Tibial nerve (tissue), 4 donors: ENCODE measurements around the gene MCHR1.

Source experiments
- CTCF ChIP-seq, 5 experiments: fragments of 200-600 bp in 3 of 5; fragments of 450-650 bp in 2 of 5; sonication (generic) in 3 of 5; IDR thresholded peaks; one replicate each; pipeline ENCODE4 v1.5.1; 2016 to 2019; ENCODE audit warnings: antibody characterized with exemption in 5 of 5, mild to moderate bottlenecking in 3 of 5, moderate library complexity in 2 of 5
- EP300 ChIP-seq, 2 donors: sonication (generic); formaldehyde crosslinking; IDR thresholded peaks; one replicate each; pipeline ENCODE4 v1.6.1; 2017; ENCODE audit warnings: antibody characterized with exemption in 2 of 2, mild to moderate bottlenecking in 1 of 2
- POLR2A ChIP-seq, 2 donors: fragments of 450-650 bp; IDR thresholded peaks; one replicate each; pipeline ENCODE4 v1.6.1; 2017; ENCODE audit warnings: antibody characterized with exemption in 2 of 2, mild to moderate bottlenecking in 2 of 2, moderate library complexity in 2 of 2

- TF ChIP-seq CTCF (IDR thresholded peaks at IDR 0.05), result no peak
- no peak for TF ChIP-seq POLR2A (IDR thresholded peaks at IDR 0.05)
- no peak for TF ChIP-seq EP300 (IDR thresholded peaks at IDR 0.05)
These were observed 18.6 kb upstream of the MCHR1 start for GRCh38 chr22:40660730-40661129.
